ENCODE data around the gene ACSS3. TPM values are rescaled to one million over a fixed set of nuclear protein-coding genes. Genes with fewer than 3 reads are reported as not detected.
"Not testable (repeated sequence)": the region's sequence is repeated elsewhere in the genome, so short reads cannot be mapped to it uniquely, and the experiment has no call there.

The ACSS3 gene
- total RNA-seq, 1 experiment from 2014 or later, result 4.2 TPM

GRCh38 chr12:81092053-81092452 is 14.2 kb downstream of the ACSS3 start:
- DNase-seq (ENCODE audit: low read depth), result no peak

DNA sequence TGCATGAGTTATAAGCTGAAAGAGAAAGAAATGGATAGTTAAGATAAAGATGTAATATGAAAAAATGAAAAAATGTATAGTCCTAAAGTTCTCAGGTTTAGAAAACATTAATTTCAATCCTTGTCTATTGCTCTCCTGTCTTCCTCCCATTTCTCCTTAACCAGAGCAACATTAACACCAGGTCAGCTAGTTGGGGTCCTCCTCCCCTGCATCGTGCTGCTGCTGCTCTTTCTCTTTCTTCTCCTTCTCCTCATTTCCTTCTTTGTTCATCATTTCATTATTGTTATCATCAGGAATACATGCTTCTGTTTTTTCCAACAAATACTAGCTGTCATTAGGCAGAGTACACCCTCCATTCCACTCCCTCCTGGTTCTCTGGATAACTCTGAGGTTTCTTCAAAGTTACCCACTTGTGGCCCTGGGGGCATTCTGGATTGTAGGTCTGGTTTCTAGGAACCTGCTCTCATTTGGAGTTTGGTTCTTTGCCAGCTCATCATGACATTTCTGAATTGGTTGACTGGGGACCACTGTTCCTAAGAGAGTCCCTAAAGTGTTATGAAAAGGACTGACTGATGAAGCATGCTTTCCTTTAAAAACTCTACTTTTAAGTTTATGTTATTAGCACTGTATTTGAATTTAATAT is 17.0 kb downstream of the ACSS3 start:
- no peak for DNase-seq (ENCODE audit: low read depth)

DNA sequence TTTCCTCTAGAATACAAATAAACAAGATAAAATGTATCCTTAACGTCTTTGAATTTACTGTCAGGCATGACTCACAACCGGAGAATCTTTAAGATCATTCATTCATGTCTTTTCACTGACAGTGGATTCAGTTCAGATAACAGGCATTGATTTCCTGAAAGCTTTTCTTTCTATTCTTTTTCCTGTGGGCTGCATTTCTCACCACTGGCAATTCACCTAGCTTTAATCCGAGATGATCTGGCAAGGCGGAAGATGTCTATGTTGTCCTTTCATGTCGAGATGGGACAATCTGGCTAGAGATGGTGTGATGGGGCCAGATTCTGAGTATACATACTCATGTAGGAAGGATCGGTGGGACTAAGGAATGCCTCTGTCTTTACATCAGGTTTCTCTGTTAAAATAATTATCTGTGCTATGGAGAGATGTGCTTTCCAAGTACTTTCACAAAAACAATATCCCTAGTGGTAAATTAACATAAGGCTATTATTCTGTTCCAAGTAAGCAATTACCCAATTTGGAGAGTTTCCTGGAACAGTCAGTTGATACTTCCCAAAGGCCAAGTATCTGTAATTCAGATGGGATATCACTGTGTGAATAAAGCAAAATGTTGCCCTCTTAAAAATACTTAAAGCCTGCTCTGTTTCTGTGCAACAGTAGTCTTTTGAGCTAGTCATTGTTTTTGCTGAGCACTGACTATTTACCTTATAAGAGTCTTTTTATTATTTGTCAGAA is 17.8 kb downstream of the ACSS3 start:
- no peak for DNase-seq (ENCODE audit: low read depth)

DNA sequence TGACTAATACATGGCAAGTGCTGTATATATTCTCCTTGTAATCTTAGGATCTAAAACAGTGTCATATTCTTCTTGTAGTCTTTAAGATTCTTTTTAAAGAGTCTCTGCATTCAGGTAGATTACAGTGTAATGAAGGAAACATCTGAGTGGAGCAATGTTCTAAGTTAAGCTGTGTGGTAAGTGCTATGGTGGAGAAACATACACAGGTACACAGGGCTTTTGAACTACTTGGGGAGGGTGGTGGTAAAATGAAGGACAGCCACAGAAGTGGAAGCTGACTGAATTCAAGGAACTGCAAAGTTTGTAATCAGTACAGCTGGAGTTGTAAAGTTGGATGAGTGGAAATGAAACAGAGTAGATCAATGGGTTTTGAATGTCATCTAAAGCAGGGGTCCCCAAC is 27.8 kb downstream of the ACSS3 start:
- no peak for DNase-seq (ENCODE audit: low read depth)

DNA sequence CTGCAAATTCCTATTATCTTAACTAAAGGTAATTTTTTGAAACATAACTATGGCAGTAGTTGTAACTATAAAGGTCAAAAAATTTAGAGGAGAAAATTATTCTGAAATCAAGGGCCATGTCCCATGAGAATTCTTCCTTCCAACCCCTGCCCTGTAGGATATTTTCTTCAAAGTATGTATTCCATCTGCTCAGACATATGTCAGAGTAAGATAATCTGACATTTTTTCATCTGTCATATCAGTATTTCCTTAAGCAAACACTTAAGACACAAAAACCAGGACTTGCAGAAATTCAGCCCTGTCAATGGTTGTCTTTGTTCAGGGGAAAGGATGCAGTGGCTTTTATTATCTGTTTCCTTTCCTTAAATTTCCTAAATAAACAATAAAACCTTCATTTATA is 36.3 kb downstream of the ACSS3 start:
- DNase-seq (ENCODE audit: low read depth), result no peak

DNA sequence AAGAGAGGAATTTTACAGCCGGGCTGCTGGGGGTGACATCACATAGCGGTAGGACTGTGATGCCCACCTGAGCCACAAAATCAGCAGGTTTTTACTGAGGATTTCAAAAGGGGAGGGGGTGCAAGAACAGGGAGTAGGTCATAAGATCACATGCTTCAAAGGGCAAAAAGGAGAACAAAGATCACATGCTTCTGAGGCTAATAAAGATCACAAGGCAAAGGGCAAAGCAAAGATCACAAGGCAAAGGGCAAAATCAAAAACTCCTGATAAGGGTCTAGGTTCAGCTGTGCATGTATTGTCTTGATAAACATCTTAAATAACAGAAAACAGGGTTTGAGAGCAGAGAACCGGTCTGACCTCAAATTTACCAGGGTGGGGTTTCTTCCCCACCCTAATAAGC is 41.2 kb downstream of the ACSS3 start:
- DNase-seq (ENCODE audit: low read depth), result not testable (repeated sequence)

DNA sequence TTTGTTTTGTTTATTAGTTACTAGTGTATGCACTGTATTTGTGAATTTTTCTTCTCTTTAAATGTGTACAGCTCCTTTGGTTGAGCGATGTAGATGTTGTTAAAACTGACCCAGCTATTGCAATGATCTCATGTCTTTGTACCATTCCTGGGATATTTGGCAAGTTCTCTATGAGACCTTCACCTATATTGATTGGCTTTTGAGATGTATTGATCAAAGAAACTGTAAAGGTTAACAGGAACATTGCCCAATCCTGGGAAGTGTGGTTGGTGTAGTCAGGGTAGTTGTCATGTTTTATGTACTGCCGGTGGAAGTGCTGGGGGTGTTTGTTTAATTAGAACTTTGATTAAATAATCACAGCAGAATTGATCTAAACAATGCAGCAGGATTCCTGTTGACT is 43.1 kb downstream of the ACSS3 start:
- DNase-seq (ENCODE audit: low read depth), result no peak

DNA sequence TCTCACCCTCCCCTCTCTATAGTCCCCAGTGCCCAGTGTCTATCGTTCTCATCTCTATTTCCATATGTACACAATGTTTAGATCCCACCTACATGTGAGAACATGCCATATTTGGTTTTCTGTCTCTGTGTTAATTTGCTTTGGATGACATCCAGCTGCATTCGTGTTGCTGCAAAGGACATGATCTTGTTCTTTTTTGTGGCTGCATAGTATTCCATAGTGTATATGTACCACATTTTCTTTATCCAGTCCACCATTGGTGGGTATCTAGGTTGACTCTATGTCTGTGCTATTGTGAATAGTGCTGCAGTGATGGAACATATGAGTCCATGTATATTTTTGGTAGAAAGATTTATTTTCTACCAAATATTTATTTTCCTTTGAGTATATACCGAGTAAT is 45.7 kb downstream of the ACSS3 start:
- DNase-seq (ENCODE audit: low read depth), result no peak

DNA sequence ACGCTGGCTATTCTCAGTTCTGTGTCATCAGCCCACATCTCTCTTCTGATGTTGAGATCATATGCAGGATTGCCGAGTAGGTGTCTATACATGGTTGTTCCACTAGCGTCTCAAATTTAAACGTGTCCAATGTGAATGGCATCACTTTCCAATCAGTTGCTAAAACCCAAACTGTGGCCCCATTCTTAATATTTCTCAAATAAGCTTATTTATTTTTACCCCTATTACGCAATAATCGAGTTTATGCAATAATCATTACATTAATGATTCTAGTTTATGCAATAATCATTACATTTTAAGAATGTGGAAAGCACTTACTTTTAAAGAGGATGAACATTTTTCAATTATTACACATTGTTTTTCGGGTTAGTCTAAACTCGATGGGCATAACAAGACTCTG is 47.8 kb downstream of the ACSS3 start:
- no peak for DNase-seq (ENCODE audit: low read depth)

GRCh38 chr12:81128930-81129554 is 51.2 kb downstream of the ACSS3 start:
- DNase-seq (ENCODE audit: low read depth), result peak; percentile 46

DNA sequence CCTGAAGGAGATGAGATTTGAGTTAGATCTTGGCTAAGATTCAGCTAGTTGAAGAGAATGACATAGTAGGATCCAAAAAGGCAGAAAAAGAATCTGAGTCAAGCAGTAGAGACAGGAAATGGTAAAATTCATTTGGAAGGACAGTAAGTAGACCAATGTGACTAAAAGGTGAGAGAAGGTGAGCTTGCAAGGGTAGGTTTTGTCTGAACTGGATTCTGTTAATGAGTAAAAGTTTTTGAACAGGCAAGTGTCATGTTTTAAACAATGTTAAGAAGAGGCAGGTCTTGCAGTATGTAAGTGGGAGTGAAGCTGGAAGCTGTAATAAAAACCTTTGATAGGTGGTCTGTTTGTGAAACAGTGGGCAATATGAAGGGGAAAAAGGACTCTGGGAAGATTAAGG is 58.6 kb downstream of the ACSS3 start:
- DNase-seq (ENCODE audit: low read depth), result no peak

GRCh38 chr12:81137801-81138200 is 59.9 kb downstream of the ACSS3 start:
- DNase-seq (ENCODE audit: low read depth), result no peak

GRCh38 chr12:81141217-81141616 is 63.3 kb downstream of the ACSS3 start:
- DNase-seq (ENCODE audit: low read depth), result no peak

DNA sequence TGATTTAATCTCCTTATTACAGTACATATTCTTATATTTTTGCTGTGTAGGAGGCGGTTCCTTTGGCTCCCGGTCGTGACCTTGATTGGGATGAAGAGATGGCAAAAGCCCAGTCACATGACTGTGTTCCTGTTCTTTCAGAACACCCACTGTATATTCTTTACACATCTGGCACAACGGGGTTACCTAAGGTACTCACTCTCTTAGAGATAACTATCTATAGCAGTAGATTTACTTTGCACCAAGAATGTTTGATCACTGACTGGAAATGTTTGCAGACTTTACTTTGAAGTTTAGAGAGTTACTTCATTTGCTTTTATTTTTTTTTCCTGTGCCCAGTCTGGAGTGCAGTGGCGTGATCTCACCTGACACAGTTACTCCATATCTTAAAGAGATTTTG is 65.2 kb downstream of the ACSS3 start:
- DNase-seq (ENCODE audit: low read depth), result no peak

- no peak for DNase-seq (ENCODE audit: low read depth)
These were observed 68.6 kb downstream of the ACSS3 start for GRCh38 chr12:81146228-81147225.

GRCh38 chr12:81147292-81147919 is 69.5 kb downstream of the ACSS3 start:
- DNase-seq (ENCODE audit: low read depth), result no peak

DNA sequence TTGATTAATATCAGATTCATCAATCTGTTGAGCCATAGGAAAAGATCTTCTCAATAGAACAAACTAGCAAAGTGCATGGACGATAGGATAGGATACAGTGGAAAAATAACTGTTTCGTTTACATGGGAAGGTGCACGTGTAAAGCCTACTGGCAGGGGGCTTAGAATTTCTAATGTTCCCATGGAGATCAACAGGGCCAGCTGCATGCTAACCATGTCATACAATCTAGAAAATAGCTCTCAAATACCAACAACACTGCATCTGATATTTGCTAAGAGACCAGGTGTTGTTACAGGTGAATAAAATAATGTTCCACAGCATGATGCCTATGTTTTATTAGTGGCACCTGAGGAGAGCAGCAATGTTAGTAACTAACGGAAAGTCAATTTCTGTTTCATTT is 72.5 kb downstream of the ACSS3 start:
- no peak for DNase-seq (ENCODE audit: low read depth)

GRCh38 chr12:81159856-81160255 is 82.0 kb downstream of the ACSS3 start:
- no peak for DNase-seq (ENCODE audit: low read depth)

DNA sequence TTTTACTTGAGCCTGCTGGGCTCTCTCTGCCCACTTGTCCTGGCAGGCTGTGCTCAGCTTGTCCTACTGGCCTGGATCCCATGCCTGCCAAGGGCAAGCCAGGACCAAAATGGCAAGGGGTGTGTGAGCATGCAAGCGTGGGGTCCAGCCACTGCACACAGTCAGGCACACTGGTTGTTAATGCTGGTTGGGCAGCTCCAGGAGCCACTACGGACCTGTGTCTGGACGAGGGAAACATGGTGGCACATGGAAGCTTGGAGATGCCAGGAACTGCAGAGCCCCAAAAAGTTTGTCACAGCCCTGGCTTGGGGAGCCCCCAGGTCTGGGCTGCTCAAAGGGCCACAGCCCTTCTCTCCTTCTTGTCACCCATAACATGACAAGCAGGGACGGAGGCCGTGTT is 83.8 kb downstream of the ACSS3 start:
- DNase-seq (ENCODE audit: low read depth), result no peak

GRCh38 chr12:81162391-81163136 is 84.7 kb downstream of the ACSS3 start:
- DNase-seq (ENCODE audit: low read depth), result no peak

DNA sequence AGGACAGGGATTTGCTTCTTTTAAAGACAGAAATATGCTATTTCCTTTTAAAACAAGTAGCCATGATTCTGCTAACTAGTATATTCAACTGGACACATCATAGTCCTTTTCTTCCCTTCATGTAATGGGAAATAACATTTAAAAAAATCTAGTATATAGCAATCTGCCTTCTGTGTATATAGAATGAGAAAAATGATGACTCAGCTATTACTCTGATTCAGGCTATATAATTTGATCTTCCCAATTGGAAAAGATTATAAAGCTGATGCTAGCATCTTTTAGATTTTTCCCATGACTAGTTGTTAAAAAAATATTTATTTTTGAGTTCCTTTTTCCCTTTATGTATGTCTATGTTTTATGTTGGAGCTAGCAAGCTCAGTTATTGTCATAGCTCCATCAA is 86.9 kb downstream of the ACSS3 start:
- DNase-seq (ENCODE audit: low read depth), result no peak
